Mucosa of descending colon (tissue), 3 donors: ENCODE results near the gene TSPEAR. TPM values are rescaled to one million over a fixed set of nuclear protein-coding genes. Genes with fewer than 3 reads are reported as not detected.
A peak's percentile ranks its signal among the peaks of the same experiment; 100 is the strongest.
"Not testable (repeated sequence)": the region's sequence is repeated elsewhere in the genome, so short reads cannot be mapped to it uniquely, and the experiment has no call there.

ENCODE experiments used
- ATAC-seq: fragments of 200-7000 bp; cut with Tn5 transposase; one replicate; pipeline ENCODE4 v1.9.1; 2020; ENCODE audit warnings: mild to moderate bottlenecking, moderate library complexity
- DNase-seq, 3 donors: peaks; one replicate each; pipeline ENCODE4 v3.0.0-alpha.2; 2020
- H3K36me3 ChIP-seq: fragments of 200-600 bp; one replicate; pipeline ENCODE4 v1.8.0; 2021; ENCODE audit warnings: low read depth, mild to moderate bottlenecking
- H3K4me1 ChIP-seq: fragments of 200-600 bp; one replicate; pipeline ENCODE4 v1.8.0; 2021; ENCODE audit warnings: low read depth, mild to moderate bottlenecking
- H3K4me3 ChIP-seq: fragments of 200-600 bp; one replicate; pipeline ENCODE4 v1.8.0; 2021; ENCODE audit warnings: mild to moderate bottlenecking
- H3K9me3 ChIP-seq: fragments of 200-600 bp; one replicate; pipeline ENCODE4 v1.8.0; 2021; ENCODE audit warnings: mild to moderate bottlenecking
- intact Hi-C, 2 donors: fragments of 100-400 bp; cut with DNase I in 1 of 2; cut with micrococcal nuclease in 1 of 2; formaldehyde crosslinking; loops; one replicate each; pipeline versions ENCODE4 v1.11.0 to v1.11.1; 2022; cut with DNase I, micrococcal nuclease
- total RNA-seq, 3 donors: library from RNA; stranded (reverse); fragmentation: NEBNext Ultra II Directional in 2 of 3; extraction: Animal tissue kit (Norgen Biotek cat#: 25700) in 2 of 3; gene quantifications; one replicate each; pipeline versions ENCODE4 v1.2.1 to v1.2.4, GENCODE V29; 2021 to 2023
- TF ChIP-seq, protein P1 (sequence below): fragments of 200-600 bp; IDR thresholded peaks from one replicate; pipeline ENCODE4 v1.8.0; 2022; ENCODE audit warnings: antibody characterized with exemption, mild to moderate bottlenecking
- donor health status: DM: no; HTN: no; CAD: no; lungs with moderate emphysema.
- donor health status: DM: no; HTN: no; CAD: no.
- donor health status: DM: no; HTN: yes; CAD: no.

Gene TSPEAR
- total RNA-seq, 3 donors from 2014 or later = 0.28 TPM; not detected in 2

GRCh38 chr21:44552136-44552535 is 159.2 kb downstream of the TSPEAR start:
- Histone ChIP-seq H3K9me3 (no peaks in the 10 kb centered on the region), H3K36me3 (no peaks in the 10 kb centered on the region), H3K4me1 (no peaks in the 10 kb centered on the region), H3K4me3 (no peak overlapping the region)
- TF ChIP-seq, protein P1, sequence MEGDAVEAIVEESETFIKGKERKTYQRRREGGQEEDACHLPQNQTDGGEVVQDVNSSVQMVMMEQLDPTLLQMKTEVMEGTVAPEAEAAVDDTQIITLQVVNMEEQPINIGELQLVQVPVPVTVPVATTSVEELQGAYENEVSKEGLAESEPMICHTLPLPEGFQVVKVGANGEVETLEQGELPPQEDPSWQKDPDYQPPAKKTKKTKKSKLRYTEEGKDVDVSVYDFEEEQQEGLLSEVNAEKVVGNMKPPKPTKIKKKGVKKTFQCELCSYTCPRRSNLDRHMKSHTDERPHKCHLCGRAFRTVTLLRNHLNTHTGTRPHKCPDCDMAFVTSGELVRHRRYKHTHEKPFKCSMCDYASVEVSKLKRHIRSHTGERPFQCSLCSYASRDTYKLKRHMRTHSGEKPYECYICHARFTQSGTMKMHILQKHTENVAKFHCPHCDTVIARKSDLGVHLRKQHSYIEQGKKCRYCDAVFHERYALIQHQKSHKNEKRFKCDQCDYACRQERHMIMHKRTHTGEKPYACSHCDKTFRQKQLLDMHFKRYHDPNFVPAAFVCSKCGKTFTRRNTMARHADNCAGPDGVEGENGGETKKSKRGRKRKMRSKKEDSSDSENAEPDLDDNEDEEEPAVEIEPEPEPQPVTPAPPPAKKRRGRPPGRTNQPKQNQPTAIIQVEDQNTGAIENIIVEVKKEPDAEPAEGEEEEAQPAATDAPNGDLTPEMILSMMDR = no peak
- ATAC-seq (no peak), DNase-seq (peak in 1 of 3 donors; percentile 11)
- intact Hi-C loops = no loop called here

- TF ChIP-seq, protein P1 = no peak
- H3K4me1 ChIP-seq = no peaks in the 10 kb centered on the region
- no peak within 1 kb of the TSS for H3K4me3 ChIP-seq
- no peaks in the 10 kb centered on the region for H3K36me3 ChIP-seq
- intact Hi-C loops = no loop called here
- ATAC-seq (peak; percentile 47), DNase-seq (peak in 1 of 3 donors; percentile 29)
- H3K9me3 ChIP-seq = no peaks in the 10 kb centered on the region
These were observed 159.9 kb downstream of the TSPEAR start, which contains the start of gene KRTAP10-2 for GRCh38 chr21:44551340-44551961. Gene KRTAP10-2 (minus strand): TSS chr21:44551505. CDS start chr21:44551458, 47 bp downstream.

GRCh38 chr21:44550807-44551206 is 160.6 kb downstream of the TSPEAR start:
- intact Hi-C loops = no loop called here
- Histone ChIP-seq H3K4me3 (no peak overlapping the region), H3K4me1 (no peaks in the 10 kb centered on the region), H3K9me3 (no peaks in the 10 kb centered on the region), H3K36me3 (no peaks in the 10 kb centered on the region)
- ATAC-seq (no peak), DNase-seq (no peak)
- TF ChIP-seq, protein P1 = no peak

DNA sequence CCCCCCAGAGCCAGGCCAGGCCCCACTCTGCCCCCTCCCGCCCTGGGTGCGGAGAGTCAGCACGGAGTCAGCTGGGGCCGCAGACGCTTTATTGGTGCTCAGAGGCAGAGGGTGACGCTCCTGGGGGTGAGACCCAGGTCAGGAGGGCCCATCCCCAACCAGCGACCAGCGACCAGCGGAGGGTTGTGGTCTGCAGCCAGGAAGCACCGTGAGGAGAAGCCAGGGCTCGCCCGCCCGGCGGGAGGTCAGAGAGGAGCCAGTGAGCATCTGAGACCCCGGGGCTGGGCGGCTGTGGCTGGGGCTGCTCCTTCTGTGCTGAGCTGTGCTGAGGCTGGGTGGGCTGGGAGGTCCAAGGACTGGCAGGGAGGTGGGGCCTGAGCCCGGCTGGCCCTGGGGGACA is 161.1 kb downstream of the TSPEAR start:
- H3K9me3 ChIP-seq, H3K4me3 ChIP-seq, H3K36me3 ChIP-seq, intact Hi-C loops, H3K4me1 ChIP-seq, ATAC-seq: not testable (repeated sequence)
- peak in 2 of 3 donors; percentile 21 to 49 for DNase-seq

- ATAC-seq = no peak
- no peak for DNase-seq
- no peak overlapping the region for H3K4me3 ChIP-seq
- no peaks in the 10 kb centered on the region for H3K9me3 ChIP-seq
- intact Hi-C loops = no loop called here
- TF ChIP-seq, protein P1 = no peak
- H3K4me1 ChIP-seq = no peaks in the 10 kb centered on the region
- H3K36me3 ChIP-seq = no peaks in the 10 kb centered on the region
These were observed 161.7 kb downstream of the TSPEAR start for GRCh38 chr21:44549525-44550211.

DNA sequence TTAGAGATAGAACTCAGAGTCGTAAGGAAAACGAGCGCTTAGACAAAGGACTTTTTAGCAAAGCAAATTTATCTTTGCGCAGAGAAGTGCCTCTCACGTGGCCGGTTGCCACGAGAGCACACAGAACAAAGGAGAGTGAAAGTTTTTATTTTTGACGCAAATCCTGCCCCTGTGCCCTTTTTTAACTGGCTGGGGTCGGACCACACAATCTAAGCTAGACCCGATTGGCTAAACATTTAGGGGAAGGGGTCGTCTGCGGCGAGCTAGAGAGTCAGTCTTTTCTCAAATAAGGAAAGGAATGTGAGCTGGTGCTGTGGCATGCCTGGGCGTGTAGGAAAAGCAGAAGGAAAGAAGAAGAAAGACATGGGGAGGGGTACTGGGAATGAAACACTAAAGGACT is 162.4 kb downstream of the TSPEAR start:
- Histone ChIP-seq H3K4me3 (no peak overlapping the region), H3K4me1 (no peaks in the 10 kb centered on the region), H3K36me3 (no peaks in the 10 kb centered on the region), H3K9me3 (no peaks in the 10 kb centered on the region)
- no peak for DNase-seq
- intact Hi-C loops = no loop called here
- ATAC-seq = no peak
- TF ChIP-seq, protein P1 = no peak
